ENCODE data around the gene BEST2.

The BEST2 gene

GRCh38 chr19:12773571-12773970 is 22.0 kb downstream of the BEST2 start:
- no peak overlapping the region for H3K27ac ChIP-seq
- no peaks in the 10 kb centered on the region for H3K79me2 ChIP-seq (ENCODE audit: insufficient read depth, low read depth)
- TF ChIP-seq CTCF (conservative IDR thresholded peaks at IDR 0.05; ENCODE audit: low read depth, low read length) = peak; percentile 24; the same call in 1 of the 2 replicates
- no peak overlapping the region for H3K9ac ChIP-seq
- no peaks in the 10 kb centered on the region for H3K36me3 ChIP-seq (ENCODE audit: insufficient read depth)
- peak overlapping the region; percentile 8; the same call in 1 of the 2 replicates for H3K4me2 ChIP-seq
- H3K27me3 ChIP-seq (ENCODE audit: insufficient read depth, low read depth) = no peaks in the 10 kb centered on the region
- no peaks in the 10 kb centered on the region for H4K20me1 ChIP-seq (ENCODE audit: insufficient read depth)
- H3K4me3 ChIP-seq (IDR thresholded peaks at IDR 0.05; ENCODE audit: insufficient read depth, low read depth, low read length) = no peak overlapping the region
- H3K4me1 ChIP-seq (ENCODE audit: low read depth, poor library complexity, severe bottlenecking) = peaks cover 20% of the 10 kb centered on the region
- H2AFZ ChIP-seq (ENCODE audit: low read depth) = no peak overlapping the region

- Histone ChIP-seq H3K27ac (no peak within 1 kb of the TSS), H3K79me2 (ENCODE audit: insufficient read depth, low read depth) (no peaks in the 10 kb centered on the region), H3K9ac (peak within 1 kb of the TSS; percentile 18; the same call in 1 of the 2 replicates), H3K27me3 (ENCODE audit: insufficient read depth, low read depth) (no peaks in the 10 kb centered on the region), H4K20me1 (ENCODE audit: insufficient read depth) (no peaks in the 10 kb centered on the region), H3K36me3 (ENCODE audit: insufficient read depth) (no peaks in the 10 kb centered on the region), H2AFZ (ENCODE audit: low read depth) (peak within 1 kb of the TSS; percentile 54; the same call in 1 of the 2 replicates), H3K4me3 (IDR thresholded peaks at IDR 0.05; ENCODE audit: insufficient read depth, low read depth, low read length) (no peak within 1 kb of the TSS), H3K4me2 (peak within 1 kb of the TSS; percentile 73), H3K4me1 (ENCODE audit: low read depth, poor library complexity, severe bottlenecking) (peaks cover 23% of the 10 kb centered on the region)
- no peak for TF ChIP-seq CTCF (conservative IDR thresholded peaks at IDR 0.05; ENCODE audit: low read depth, low read length)
These were observed 23.3 kb downstream of the BEST2 start, which contains the start of gene HOOK2 for GRCh38 chr19:12774588-12775555. TSS of gene HOOK2 (minus strand) at chr19:12775552. CDS start at chr19:12775449, 103 bp downstream.

GRCh38 chr19:12777217-12778016 is 25.8 kb downstream of the BEST2 start:
- H3K27me3 ChIP-seq (ENCODE audit: insufficient read depth, low read depth) = no peaks in the 10 kb centered on the region
- peak overlapping the region; percentile 35 for H3K4me2 ChIP-seq
- H2AFZ ChIP-seq (ENCODE audit: low read depth) = peak overlapping the region; percentile 84
- H3K36me3 ChIP-seq (ENCODE audit: insufficient read depth) = no peaks in the 10 kb centered on the region
- peak; percentile 96 for TF ChIP-seq CTCF (conservative IDR thresholded peaks at IDR 0.05; ENCODE audit: low read depth, low read length)
- 0 out of 2 replicates have a peak overlapping the region, but pooled peaks have one; percentile 31 for H3K27ac ChIP-seq
- no peaks in the 10 kb centered on the region for H4K20me1 ChIP-seq (ENCODE audit: insufficient read depth)
- H3K9ac ChIP-seq = peak overlapping the region; percentile 51; the same call in 1 of the 2 replicates
- no peaks in the 10 kb centered on the region for H3K79me2 ChIP-seq (ENCODE audit: insufficient read depth, low read depth)
- H3K4me1 ChIP-seq (ENCODE audit: low read depth, poor library complexity, severe bottlenecking) = peaks cover 29% of the 10 kb centered on the region
- peak overlapping the region; percentile 70 for H3K4me3 ChIP-seq (IDR thresholded peaks at IDR 0.05; ENCODE audit: insufficient read depth, low read depth, low read length)
